Activated T-helper 1 cell treated with anti-CD3 and anti-CD28 coated beads, Interleukin-2, amount 50 U/mL, for 16 hours (primary cell): ENCODE data around the gene RFX8.

Source experiments
- DNase-seq, 2 donors: peaks; one replicate each; pipeline ENCODE4 v3.0.0-alpha.2; 2020; ENCODE audit warnings: low read depth in 1 of 2, low spot score in 1 of 2

RFX8 gene

GRCh38 chr2:101383016-101383541, 91.8 kb downstream of the RFX8 start:
- no peak for DNase-seq

DNA sequence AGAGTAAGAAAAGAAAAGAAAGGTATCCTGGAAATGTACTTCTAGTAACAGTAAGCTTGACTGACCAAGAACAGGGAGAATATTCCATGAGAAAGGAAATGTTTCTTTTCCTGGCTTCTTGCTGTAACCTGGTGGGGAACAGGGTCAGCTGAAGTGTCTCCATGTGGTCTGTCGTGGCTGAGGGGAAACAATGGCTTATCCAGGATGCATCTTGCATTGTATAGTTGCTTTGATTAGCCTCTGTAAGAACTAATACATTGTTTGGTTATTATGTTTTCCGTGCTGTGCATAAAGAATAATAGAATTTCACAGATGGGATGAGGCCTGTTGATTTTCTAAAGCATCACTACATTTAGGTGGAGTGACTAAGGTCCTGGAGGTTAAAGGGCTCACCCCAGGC, 92.5 kb downstream of the RFX8 start:
- DNase-seq, result no peak

GRCh38 chr2:101380376-101380775, 94.5 kb downstream of the RFX8 start:
- no peak for DNase-seq

GRCh38 chr2:101379091-101379490, 95.8 kb downstream of the RFX8 start:
- DNase-seq, result no peak

- no peak for DNase-seq
Observed at GRCh38 chr2:101375653-101376052, 99.3 kb downstream of the RFX8 start.

DNA sequence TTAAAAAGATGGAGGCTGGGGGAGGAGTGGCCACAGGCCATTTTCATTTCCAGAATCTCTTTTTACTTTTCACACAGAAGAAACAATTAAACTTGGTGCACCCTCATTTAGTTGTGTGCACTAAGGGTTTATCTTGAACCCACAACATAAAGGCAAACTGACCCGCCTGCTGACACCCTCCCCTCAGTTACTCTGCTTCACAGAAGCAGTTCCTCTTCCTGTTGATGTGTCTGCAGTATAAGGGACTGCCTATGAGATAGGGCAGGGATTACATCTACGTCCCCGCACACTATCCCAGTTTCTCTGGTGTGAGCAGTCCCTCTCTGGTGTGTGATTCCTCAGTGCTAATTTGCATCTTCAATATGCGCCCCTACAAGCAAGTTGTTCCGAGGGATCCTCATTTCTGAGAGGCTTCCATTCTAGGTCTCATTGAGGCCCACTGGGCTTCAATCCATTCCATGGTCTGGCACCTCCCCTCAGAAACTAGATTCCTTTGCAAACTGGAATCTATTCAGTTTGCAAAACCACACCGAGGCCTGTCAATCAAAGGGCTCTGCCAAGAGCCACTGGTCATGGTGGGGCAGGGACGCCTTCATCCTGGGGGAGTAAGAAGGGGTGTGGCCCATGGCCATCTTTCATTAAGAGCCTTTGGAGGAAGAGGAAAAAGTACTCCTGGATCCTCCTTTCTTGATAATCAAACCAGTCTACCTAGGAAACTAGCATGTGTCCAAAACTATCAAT, 99.9 kb downstream of the RFX8 start:
- DNase-seq, result no peak

- DNase-seq, result no peak
Observed at GRCh38 chr2:101372792-101373191, 102.1 kb downstream of the RFX8 start.

- no peak for DNase-seq
Observed at GRCh38 chr2:101371636-101372035, 103.3 kb downstream of the RFX8 start.

GRCh38 chr2:101369100-101369499, 105.8 kb downstream of the RFX8 start:
- DNase-seq, result no peak

DNA sequence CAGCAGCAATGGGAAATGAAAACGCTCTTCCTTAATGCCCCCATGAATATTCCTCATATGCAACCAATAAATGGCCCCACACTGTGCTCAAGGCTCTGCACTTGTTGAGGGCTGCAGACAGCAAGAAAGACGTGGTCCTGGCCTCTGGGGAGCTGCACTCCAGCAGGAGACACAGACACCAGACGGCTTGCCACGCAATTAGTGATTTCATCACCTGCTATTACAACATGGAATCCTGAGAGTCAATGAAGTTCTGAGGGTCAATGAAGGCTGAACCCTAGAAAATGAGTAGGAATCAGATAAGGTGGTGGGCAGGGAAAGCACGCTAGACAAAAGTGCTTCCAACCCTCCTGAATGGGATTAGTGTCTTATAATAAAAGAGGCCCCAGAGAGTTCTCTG, 106.5 kb downstream of the RFX8 start:
- DNase-seq, result no peak

GRCh38 chr2:101367508-101367907, 107.4 kb downstream of the RFX8 start:
- DNase-seq, result no peak

GRCh38 chr2:101364878-101365277, 110.0 kb downstream of the RFX8 start:
- no peak for DNase-seq

- no peak for DNase-seq
Observed at GRCh38 chr2:101362777-101363176, 112.1 kb downstream of the RFX8 start.

GRCh38 chr2:101362316-101362715, 112.6 kb downstream of the RFX8 start:
- no peak for DNase-seq

DNA sequence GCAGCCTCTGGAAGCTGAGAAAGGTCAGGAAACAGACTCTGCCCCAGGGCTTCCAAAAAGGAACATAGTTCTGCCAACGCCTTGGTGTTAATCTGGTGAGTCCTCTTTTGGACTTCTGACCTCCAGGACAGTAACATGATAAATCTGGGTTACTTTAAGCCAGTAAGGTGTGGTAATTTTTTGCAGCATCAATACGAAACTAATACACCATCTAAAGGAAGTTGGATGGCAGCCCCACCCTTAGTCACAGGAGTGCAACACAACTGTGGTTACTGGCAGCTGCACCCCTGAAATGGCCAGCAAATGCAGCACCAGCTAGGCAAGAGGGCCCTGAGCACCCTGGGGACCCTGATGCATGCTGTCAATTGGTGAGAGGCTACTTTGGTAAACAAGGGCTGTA, 113.4 kb downstream of the RFX8 start:
- no peak for DNase-seq

DNA sequence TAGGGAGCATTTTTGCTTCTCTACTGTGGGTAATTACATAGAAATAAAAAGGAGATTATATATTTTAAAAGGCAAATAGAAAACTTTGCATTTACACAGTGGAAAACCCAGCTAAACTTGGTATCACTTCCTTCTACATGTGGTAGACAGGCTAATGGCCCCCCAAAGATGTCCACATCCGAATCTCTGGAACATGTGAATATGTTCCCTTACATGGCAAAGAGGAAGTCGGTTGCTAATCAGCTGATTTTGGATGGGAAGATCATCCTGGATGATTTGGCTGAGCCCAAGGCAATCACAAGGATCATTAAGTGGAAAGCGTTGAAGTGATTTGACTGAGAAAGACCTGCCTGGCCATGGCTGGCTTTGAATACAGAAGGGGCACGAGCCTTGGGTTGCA, 113.8 kb downstream of the RFX8 start:
- no peak for DNase-seq

GRCh38 chr2:101360232-101360631, 114.7 kb downstream of the RFX8 start:
- no peak for DNase-seq

- DNase-seq, result no peak
Observed at GRCh38 chr2:101359410-101359954, 115.4 kb downstream of the RFX8 start.

DNA sequence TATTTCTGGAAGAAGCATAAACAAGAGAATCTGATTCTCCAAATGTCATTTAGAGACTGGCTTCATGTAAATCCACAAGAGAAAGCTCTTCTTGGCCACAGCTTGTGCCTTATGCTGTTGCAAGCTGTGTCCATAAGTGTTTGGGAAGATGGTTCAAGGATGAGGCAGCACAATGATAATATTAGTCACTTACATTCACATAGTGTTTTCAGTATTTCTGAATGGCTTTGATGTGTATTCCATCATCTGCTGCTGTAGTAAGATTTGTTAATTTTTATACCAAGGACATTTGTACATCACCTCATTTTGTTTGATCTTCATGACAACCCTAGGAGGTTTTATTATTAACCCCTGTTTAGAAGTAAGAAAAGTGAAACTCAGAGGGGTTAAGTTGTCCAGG, 117.5 kb downstream of the RFX8 start:
- DNase-seq, result no peak

- DNase-seq, result no peak
Observed at GRCh38 chr2:101356521-101356920, 118.4 kb downstream of the RFX8 start.

- no peak for DNase-seq
Observed at GRCh38 chr2:101356055-101356454, 118.9 kb downstream of the RFX8 start.

- no peak for DNase-seq
Observed at GRCh38 chr2:101355401-101356054, 119.4 kb downstream of the RFX8 start.
